HUES64 (cell line): ENCODE results near the gene DCTN4.
A peak's percentile ranks its signal among the peaks of the same experiment; 100 is the strongest.
"Not testable (repeated sequence)": the region's sequence is repeated elsewhere in the genome, so short reads cannot be mapped to it uniquely, and the experiment has no call there.

Experiments
- H3K27ac ChIP-seq: 2 replicates; pipeline ENCODE4 v1.7.0; 2013; ENCODE audit warnings: low read depth, low read length, inconsistent platforms
- H3K27me3 ChIP-seq: 2 replicates; pipeline ENCODE4 v1.6.1; 2013; ENCODE audit warnings: mild to moderate bottlenecking, low read length; ENCODE audit not compliant: insufficient read depth
- H3K36me3 ChIP-seq: 2 replicates; pipeline ENCODE4 v1.6.1; 2013; ENCODE audit warnings: mild to moderate bottlenecking, low read length; ENCODE audit not compliant: insufficient read depth
- H3K4me1 ChIP-seq: 2 replicates; pipeline ENCODE4 v1.6.1; 2013; ENCODE audit warnings: mild to moderate bottlenecking, low read length, moderate library complexity; ENCODE audit not compliant: insufficient read depth
- H3K4me3 ChIP-seq: 2 replicates; pipeline ENCODE4 v1.5.1; 2013; ENCODE audit warnings: mild to moderate bottlenecking, low read length, moderate library complexity
- H3K9ac ChIP-seq: 2 replicates; pipeline ENCODE4 v1.6.1; 2013; ENCODE audit warnings: mild to moderate bottlenecking, low read depth, low read length
- H3K9me3 ChIP-seq: 2 replicates; pipeline ENCODE4 v1.6.1; 2013; ENCODE audit warnings: low read depth, low read length; ENCODE audit not compliant: insufficient read depth
- WGBS: fragments of 150-250, 120-280 bp; methylation state at CpG from one replicate; pipeline ENCODE4 v1.1.7; 2013; ENCODE audit warnings: missing lambda C conversion rate; 5-methylcytosine and 5-hydroxymethylcytosine counted together

DCTN4 gene

DNA sequence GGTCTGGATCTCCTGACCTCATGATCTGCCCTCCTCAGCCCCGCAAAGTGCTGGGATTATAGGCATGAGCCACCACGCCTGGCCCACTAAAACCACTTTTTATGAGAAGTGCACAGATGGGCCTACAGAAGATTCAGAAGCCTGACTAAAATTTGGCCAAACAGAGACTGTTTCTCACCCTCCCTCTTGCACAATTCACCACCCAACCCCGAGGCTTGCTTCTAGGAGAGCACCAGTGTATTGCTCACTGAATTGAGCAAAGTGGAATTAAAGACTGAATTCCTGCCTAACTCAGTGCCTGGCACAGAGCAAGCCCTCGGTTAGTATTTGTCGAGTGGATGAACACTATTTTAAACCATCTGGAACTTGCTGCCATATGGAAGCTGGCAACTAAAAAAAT is 3.4 kb upstream of the DCTN4 start:
- peaks cover 5% of the 10 kb centered on the region for H3K4me1 ChIP-seq
- no peak overlapping the region for H3K4me3 ChIP-seq
- peaks cover 4% of the 10 kb centered on the region; the same call in 1 of the 2 replicates for H3K27me3 ChIP-seq
- WGBS, result 94% methylated on average over 5 of the region's 5 CpGs
- H3K36me3 ChIP-seq, result no peaks in the 10 kb centered on the region
- no peak overlapping the region for H3K27ac ChIP-seq
- peaks cover 9% of the 10 kb centered on the region for H3K9me3 ChIP-seq
- no peak overlapping the region for H3K9ac ChIP-seq

DNA sequence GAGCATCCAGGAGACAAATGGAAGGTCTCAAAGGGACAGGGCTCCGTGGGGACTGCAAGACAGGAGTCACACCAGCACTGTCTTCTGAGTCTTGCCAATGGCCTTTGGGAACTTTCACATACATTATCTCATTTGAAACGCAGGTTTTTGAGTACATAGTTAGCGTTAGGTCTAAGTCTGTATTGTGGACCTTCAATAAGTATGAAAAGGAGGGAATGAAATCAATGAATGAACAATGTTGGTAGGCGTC is 442 bp upstream of the DCTN4 start:
- peaks cover 9% of the 10 kb centered on the region for H3K9me3 ChIP-seq
- WGBS, result 71% methylated on average over 4 of the region's 4 CpGs
- peaks cover 19% of the 10 kb centered on the region for H3K36me3 ChIP-seq
- H3K27ac ChIP-seq, result peak overlapping the region; percentile 68
- peaks cover 5% of the 10 kb centered on the region for H3K4me1 ChIP-seq
- H3K4me3 ChIP-seq, result peak overlapping the region; percentile 85
- peak overlapping the region; percentile 88; the same call in 1 of the 2 replicates for H3K9ac ChIP-seq
- H3K27me3 ChIP-seq, result no peaks in the 10 kb centered on the region

DNA sequence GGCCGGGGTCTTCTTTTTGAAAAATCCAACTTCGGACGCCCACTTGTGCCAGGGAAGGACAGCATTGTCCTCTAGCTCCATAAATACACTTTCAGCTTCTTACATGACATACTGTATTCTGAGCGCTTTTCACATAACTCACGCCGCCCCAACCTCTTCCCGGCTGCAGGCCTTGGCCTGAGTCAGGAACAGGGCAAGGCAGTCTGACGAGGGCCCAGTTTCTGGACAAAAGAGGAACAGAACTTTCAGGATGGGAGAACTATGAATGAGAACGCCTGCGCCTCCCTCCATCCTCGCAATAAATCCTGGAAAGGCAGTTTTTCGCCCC is 650 bp downstream of the DCTN4 start:
- WGBS, result 9% methylated on average over 12 of the region's 12 CpGs
- peak overlapping the region; percentile 61; the same call in 1 of the 2 replicates for H3K27ac ChIP-seq
- H3K9me3 ChIP-seq, result peaks cover 9% of the 10 kb centered on the region

DNA sequence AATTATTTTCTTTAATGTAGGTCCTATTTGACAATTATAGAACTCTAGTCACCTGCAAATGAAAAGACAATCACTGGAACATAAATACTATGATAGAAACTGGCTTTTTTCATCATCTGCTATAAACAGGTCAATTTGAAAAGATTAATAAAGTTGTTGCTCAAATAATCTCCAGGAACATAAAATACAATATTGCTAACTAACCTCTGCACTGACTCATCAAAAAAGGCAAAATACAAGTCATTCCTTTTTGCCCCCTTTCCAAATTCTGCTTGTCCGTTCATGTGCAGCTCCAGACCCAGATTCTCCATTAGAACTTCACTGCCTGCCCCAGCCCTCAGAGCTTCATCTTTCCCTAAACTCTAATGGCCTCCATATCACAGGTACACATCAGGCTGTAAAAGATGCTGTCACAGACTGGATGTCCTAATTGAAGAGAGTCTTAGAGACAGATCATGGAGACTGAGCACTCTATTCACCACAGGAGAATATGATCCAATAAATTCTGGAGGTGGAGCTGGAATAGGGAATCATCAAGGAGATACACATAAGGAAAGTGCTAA is 1.6 kb downstream of the DCTN4 start:
- Histone ChIP-seq H3K9ac (no peak overlapping the region), H3K4me3 (peak overlapping the region; percentile 85), H3K4me1 (peaks cover 5% of the 10 kb centered on the region; the same call in 1 of the 2 replicates), H3K36me3 (peaks cover 39% of the 10 kb centered on the region), H3K27me3 (no peaks in the 10 kb centered on the region), H3K27ac (no peak overlapping the region), H3K9me3 (peaks cover 9% of the 10 kb centered on the region)
- 92% methylated on average over 1 of the region's 1 CpG for WGBS

More for the DNA sequence above, 650 bp downstream of the DCTN4 start:
- Histone ChIP-seq H3K27me3 (no peaks in the 10 kb centered on the region), H3K36me3 (peaks cover 30% of the 10 kb centered on the region), H3K9ac (peak overlapping the region; percentile 72), H3K4me3 (peak overlapping the region; percentile 85), H3K4me1 (peaks cover 5% of the 10 kb centered on the region)

DNA sequence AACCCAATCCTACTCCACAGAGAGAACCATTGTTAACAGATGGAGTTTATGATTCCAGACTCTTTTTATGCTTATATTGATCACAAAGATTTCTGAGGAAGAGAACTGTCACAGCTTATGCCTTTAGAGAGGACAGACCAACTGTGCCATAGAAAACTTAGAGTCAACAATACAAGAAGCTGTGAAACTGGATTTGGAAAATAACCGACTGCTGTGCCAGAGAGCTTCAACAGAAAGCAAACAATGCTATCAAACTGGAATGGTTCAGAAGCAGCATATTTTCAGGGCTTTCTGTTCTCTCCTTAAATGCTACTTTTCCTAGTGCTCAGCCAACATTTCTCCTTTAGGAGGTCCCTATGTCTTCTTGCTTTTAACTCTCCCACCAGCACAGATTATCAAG is 5.0 kb downstream of the DCTN4 start:
- H3K36me3 ChIP-seq, result peaks cover 72% of the 10 kb centered on the region
- H3K27me3 ChIP-seq, result no peaks in the 10 kb centered on the region
- H3K9ac ChIP-seq, result no peak overlapping the region
- WGBS, result 92% methylated on average over 1 of the region's 1 CpG
- no peak overlapping the region for H3K27ac ChIP-seq
- no peak overlapping the region for H3K4me3 ChIP-seq
- H3K9me3 ChIP-seq, result no peaks in the 10 kb centered on the region
- peaks cover 5% of the 10 kb centered on the region; the same call in 1 of the 2 replicates for H3K4me1 ChIP-seq

DNA sequence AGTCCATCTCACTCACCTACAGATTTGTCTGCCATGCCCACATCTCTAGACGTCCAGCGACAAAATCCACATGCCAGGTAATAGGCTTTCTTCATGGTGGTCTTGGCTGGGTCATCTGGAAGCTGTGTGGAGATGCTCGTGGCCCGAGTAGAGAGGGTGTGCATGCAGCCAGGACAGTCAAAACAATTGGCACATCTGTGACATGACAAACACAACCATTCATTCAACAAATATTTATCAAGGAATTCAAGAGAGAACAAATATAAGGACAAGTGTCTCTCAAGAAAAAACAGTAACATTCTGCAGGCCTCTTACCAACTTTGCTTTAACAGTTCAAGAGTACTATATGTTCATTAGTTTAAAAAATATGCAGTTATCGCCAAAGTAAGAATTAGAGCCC is 5.4 kb downstream of the DCTN4 start:
- H3K9me3 ChIP-seq, result no peaks in the 10 kb centered on the region
- 93% methylated on average over 4 of the region's 5 CpGs for WGBS
- no peak overlapping the region for H3K9ac ChIP-seq
- no peaks in the 10 kb centered on the region for H3K27me3 ChIP-seq
- H3K4me3 ChIP-seq, result no peak overlapping the region
- peaks cover 5% of the 10 kb centered on the region; the same call in 1 of the 2 replicates for H3K4me1 ChIP-seq
- H3K27ac ChIP-seq, result no peak overlapping the region
- H3K36me3 ChIP-seq, result peaks cover 74% of the 10 kb centered on the region

DNA sequence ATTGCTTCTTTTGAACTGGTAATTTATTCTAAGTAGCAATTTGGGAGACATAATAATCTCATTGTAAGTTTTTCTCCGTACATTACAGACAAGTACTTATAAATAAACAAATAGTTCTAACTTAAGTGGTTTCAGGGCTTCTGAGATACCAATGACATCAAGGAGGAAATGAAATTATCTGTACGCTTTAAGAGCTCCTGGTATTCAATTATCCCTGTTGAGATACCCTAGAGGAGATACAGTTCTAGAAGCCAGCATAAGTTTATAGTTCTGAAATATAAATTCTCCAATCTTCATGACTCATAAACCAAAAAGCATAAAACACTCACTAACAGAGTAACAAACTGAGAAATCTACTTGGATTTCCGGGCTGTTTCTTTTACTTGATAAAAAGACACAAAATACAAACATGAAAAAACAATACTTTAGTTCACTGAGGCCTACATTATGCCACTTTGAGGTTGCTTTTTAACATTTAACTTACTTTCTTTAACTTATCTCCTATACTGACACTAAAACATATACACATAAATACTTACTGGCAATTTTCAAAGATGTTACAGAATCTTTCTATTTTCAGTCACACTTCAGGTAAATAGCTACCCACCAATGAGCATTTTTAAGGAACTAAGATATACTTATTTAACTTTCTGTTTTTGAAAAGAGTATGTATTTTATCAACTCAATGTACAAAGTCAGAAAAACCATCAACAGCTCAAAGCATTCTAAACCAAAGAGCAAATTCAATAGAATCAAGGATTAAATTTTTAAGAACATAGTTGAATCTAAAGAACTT is 7.5 kb downstream of the DCTN4 start:
- Histone ChIP-seq H3K9me3 (no peaks in the 10 kb centered on the region), H3K4me1 (no peaks in the 10 kb centered on the region), H3K4me3 (no peak overlapping the region), H3K36me3 (peaks cover 73% of the 10 kb centered on the region), H3K27ac (no peak overlapping the region), H3K9ac (no peak overlapping the region), H3K27me3 (no peaks in the 10 kb centered on the region)
- WGBS, result 85% methylated on average over 2 of the region's 3 CpGs

DNA sequence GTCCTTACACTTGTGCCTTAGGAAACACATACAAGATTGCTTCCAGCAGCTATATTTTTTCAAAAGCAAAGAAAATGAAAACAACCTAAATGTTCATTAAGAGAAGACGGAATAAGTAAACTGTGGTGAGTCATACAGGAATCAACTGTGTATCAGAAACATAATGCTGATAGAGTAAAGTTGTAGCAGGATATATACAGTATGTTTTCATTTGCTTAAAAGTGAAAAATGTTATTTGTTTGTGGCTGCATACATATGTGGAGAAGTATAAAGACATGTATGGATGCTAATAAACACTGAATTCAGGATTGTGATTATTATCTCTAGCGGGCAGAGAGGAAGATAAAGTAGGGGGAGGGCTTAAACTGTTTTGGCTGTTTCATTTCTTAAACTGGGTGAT is 8.3 kb downstream of the DCTN4 start:
- H3K36me3 ChIP-seq, result peaks cover 67% of the 10 kb centered on the region
- no peak overlapping the region for H3K4me3 ChIP-seq
- no peaks in the 10 kb centered on the region for H3K4me1 ChIP-seq
- H3K27me3 ChIP-seq, result no peaks in the 10 kb centered on the region
- WGBS, result 95% methylated on average over 2 of the region's 2 CpGs
- H3K9ac ChIP-seq, result no peak overlapping the region
- H3K27ac ChIP-seq, result no peak overlapping the region
- no peaks in the 10 kb centered on the region for H3K9me3 ChIP-seq

DNA sequence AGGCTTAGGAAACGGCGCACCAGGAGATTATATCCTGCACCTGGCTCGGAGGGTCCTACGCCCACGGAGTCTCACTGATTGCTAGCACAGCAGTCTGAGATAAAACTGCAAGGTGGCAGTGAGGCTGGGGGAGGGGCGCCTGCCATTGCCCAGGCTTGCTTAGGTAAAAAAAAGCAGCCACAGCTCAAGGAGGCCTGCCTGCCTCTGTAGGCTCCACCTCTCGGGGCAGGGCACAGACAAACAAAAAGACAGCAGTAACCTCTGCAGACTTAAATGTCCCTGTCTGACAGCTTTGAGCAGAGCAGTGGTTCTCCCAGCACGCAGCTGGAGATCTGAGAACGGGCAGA is 15.7 kb downstream of the DCTN4 start:
- not testable (repeated sequence) for H3K27me3 ChIP-seq, H3K4me1 ChIP-seq, H3K9ac ChIP-seq, H3K4me3 ChIP-seq, H3K27ac ChIP-seq, H3K9me3 ChIP-seq
- H3K36me3 ChIP-seq, result peaks cover 15% of the 10 kb centered on the region
- 92% methylated on average over 9 of the region's 9 CpGs for WGBS

DNA sequence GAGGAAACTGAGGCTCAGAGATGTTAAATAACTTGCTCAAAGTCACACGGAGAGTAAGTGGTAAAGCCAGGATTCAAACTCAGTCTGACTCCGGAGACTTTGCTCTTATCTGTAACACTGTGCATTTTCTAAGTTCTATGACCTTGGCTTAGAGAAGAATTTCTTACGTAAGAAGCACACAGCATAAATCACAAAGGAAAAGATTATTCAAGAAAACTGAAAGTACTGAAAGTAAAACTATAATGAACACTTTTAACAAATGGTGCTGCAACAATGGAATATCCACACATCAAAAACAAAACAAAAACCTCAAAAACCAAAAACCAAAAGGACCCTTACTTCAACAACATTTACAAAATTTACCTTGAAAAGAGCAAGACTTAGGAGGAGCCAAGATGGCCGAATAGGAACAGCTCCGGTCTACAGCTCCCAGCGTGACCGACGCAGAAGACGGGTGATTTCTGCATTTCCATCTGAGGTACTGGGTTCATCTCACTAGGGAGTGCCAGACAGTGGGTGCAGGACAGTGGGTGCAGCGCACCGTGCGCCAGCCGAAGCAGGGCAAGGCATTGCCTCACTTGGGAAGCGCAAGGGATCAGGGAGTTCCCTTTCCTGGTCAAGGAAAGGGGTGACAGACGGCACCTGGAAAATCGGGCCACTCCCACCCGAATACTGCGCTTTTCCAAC is 16.2 kb downstream of the DCTN4 start:
- peaks cover 15% of the 10 kb centered on the region for H3K36me3 ChIP-seq
- H3K9ac ChIP-seq, H3K27ac ChIP-seq, H3K4me3 ChIP-seq, H3K9me3 ChIP-seq, H3K4me1 ChIP-seq, H3K27me3 ChIP-seq: not testable (repeated sequence)
- 96% methylated on average over 17 of the region's 18 CpGs for WGBS

DNA sequence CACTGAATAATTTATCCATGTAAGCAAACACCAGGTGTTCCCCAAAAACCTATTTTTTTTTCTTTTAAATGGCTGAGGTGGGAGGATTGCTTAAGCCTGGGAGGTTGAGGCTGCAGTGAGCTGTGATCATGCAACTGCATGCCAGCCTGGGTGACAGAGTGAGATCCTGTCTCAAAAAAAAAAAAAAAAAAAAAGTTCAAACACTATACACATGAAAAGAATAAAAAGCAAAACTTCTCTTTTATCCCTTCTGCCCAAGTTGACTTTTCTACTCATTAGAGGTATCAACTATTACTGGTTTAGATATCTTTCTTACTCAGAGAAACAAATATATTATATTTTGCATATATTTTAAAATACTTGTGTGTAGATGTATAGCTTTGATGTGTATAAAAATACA is 17.8 kb downstream of the DCTN4 start:
- H3K9ac ChIP-seq, result no peak overlapping the region
- H3K4me1 ChIP-seq, result no peaks in the 10 kb centered on the region
- H3K27me3 ChIP-seq, result no peaks in the 10 kb centered on the region
- H3K27ac ChIP-seq, result no peak overlapping the region
- no peaks in the 10 kb centered on the region for H3K9me3 ChIP-seq
- no peak overlapping the region for H3K4me3 ChIP-seq
- peaks cover 21% of the 10 kb centered on the region for H3K36me3 ChIP-seq
